ENCODE data around the gene BOD1L1.

The BOD1L1 gene

DNA sequence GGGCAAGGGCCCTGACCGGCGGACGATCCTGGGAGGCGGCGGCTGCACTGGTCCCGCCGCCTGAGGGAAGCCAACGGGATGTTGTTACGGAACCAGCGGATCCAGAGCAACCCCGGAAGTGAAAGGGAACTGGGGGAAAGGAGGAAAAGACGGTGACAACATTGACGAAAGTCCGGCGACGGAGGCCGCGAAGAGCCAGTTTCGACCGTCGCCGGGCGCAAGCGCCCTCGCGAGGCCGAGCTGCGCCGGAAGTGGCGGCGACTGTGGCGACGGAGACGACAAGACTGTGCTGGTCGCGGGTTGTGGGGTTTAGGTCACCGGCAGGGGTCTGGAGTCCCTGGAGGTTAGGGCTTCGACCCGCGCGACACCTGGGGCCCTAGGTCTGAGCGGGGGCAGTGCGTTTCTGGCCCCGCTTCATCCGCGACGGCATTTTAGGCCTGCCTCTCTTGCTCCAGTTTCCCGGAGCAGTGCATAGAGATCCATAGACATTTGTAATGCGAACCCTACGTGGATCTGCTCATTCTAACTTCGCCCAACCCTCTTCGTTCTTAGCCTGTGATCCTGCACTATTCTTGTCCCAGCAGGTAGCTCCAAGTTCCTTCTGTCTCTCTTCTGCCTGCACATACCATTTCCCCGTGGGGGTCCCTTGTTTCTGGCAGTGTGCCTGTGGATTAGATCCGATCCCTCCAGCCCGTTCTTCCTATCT is at the start of gene BOD1L1:
Gene BOD1L1, minus strand, starts transcription at position 120 of the 706 bp plus-strand sequence. CDS start 138 bp downstream, outside the sequence.
- peak; percentile 91 for DNase-seq

DNA sequence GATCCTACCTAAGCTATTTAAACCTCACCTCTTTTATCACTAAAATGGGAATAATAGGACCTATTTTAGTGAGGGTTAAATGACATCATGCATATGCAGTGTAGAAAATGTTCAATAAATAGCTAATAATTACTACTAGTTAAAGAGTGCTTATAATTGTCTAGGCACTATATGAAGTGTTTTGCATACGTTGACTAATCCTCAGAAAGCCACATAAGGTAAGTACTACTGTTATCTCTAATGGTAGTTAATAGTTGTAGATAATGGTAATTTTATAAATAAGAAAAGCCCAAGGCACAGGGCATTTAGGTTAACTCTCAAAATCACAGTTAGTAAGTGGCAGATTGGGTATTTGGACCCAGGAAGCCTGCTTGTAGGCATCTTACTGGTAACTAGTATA is 47.4 kb upstream of the BOD1L1 start:
- no peak for DNase-seq

DNA sequence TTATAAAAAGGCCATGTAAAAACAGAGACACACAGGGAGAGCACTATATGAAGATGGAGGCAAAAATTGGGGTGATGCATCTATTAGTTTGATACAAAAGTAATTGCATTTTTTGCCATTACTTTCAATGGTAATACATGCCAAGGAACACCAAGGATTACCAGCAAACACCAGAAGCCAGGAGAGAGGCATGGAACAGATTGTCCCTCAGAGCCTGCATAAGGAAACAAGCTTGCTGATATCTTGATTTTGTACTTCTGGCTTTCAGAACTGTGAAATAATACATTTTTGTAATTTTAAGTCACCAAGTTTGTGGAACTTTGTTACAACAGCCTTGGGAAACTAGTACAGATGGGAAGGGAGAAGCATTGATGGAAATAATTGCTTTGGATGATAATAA is 45.6 kb upstream of the BOD1L1 start:
- no peak for DNase-seq

DNA sequence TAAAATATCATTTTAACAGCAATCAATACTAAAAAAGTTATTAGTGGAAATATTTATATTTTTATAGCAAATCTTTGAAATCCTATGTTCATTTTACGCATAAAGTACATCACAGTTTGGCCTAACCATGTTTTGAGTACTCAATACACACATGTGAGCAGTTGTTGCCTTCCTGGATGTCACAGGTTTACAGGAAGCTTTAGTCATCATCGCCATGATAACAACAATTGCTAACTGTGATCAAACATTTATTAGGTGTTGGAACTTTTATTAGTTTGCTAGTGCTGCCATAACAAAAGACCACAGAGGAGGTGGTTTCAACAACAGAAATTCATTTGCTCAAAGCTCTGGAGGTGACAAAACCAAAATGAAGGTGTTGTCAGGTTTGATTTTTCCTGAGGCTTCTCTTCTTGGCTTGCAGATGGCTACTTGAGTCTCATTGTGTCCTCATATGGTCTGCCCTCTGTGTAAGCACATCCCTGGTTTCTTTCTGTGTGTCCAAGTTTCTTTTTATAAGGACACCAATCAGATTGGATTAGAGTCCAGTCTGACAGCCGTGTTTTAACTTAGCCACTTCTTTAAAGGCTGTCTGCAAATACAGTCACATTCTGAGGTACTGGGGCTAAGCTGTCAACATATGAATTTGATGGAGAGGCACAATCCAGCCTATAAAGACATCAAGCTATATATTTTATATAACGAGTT is 43.1 kb upstream of the BOD1L1 start:
- no peak for DNase-seq

DNA sequence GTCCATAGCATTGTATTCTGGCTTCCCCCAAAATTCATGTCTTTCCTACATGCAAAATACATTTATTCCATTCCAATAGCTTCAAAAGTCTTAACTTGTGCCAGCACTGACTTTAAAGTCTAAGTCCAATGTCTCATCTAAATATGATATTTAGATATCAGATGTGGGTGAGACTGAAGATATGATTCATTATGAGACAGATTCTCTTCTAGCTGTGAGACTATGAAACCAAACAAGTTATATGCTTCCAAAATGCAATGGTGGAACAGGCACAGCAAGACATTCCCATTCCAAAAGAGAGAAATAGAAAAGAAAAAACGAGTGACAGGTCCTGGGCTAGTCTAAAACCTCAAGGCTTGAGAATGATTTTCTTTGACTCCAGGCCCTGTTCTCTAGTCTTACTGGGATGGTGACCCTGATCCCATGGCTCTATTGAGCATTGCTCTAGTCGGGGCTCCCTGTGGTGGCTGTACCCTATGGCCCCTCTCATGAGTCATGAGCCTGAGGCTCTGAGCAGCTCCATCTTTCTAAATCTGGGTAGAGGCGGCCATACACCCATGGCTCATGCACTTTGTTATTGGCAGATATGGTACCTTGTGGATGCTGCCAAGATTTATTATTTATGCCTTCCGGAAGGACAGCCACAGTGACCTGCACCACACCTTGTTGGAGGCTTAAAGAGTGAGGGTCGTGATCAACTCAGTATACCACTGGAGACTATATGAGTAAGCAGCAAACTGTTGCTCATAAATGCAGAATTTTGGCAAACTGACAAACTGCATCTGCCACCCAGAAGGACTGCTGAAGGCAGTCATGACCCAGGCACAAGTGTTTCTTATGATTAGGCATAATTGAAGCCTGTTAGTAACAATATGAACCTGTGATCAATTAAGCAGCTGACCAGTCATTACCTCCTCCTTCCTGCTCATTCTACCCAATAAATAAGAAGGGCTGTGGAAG is 38.5 kb upstream of the BOD1L1 start:
- no peak for DNase-seq

DNA sequence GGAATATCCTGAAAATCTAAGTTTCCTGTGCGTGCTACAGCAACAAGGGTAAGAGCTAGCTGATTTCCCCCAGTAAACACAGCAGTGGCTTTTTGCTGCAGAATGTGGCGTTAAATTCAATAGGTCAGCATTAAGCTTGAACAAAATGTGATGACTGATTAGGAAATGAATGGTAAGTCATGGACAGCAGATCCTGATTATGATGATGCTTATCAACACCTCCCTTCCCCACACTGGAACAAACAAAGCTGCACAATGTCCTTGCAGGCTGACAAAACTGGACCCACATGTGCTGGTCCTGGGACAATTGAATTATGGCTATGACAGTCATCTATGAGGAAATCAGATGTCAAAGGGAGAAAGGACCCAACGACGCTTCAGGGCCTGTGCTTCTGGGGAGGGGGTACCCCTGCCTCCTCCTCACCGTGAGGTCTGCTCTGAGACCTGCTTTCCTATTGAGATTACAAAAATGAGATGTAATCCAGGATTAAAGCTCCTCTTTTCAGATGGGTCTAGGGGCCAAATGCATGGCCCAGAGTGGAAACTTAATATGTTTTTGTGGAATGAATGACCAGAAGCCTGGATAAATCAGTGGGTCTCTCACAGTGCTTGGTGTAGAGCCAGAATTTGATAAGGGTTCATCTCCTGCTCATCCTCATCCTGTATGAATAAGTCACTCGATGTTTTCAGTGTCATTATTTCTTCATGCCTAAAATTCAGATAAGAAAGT is 32.0 kb upstream of the BOD1L1 start:
- DNase-seq, result no peak

DNA sequence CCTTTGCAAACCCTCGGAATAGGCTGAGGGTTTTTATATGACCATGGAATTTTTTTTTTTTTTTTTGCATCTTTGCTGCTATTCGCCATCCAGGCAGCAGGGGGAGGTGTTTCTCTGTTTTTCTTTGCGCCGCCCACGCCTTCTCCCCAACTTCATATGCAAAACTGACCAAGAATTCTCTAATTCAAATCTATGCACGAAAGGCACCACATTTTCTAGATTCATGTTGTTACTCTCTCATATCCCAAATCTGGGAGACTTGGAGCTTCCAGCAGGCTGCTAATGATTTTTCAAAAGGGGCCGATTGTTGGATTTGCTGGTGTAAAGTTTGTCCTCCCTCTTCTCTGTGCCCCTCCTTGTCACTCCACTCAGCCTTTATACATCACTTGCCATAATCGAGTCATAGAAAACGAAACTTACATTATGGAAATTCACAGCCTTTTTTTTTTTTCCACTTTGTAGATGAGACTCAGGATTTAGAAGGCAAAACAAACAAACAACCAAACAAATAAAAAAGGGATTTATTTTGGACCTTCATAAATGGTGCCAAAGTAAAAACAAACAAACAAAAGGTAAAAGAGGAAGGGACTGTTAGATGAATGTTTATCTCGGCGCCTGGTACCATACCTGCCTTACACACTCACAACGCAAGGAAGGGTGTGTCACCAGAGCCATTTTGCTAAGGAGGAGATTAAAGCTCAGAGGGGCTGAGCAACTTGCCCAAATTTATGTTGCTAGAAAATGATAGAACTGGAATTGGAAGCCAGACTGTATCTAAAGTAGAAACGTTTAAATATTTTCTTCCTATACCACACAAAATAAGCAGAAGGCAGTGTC is 29.3 kb upstream of the BOD1L1 start:
- DNase-seq, result peak; percentile 62

DNA sequence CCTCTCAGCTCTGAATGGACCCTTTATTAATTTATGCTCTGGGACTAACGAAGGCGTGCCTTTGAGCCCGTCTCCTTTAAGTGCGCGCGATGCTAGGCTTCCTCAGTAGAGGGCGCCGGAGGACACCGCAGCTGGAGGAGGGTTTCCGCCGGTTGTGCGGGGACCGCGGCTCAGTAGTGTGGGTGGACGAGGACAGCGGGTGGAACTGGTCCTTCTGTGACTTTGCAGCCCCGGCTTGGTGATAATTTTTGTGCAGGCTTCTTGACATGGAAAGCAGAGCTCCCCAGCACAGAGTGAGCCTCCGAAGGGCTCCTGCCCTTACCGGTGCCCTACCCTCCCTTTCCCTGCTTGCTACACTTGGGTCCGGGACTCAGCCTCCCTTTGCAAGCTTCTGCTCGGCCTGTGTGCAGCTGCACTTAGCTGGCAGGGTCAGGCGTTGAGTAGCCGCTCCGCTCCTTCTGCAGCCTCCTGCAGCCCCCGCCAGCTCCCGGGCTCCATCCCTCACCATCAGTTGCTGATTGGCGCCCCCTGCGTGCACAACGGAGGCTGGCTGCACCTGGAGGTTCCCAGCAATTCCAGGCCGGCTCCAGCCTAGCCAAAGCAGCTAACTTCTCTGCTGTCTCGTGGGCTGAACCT is 26.8 kb upstream of the BOD1L1 start:
- DNase-seq, result peak; percentile 60

DNA sequence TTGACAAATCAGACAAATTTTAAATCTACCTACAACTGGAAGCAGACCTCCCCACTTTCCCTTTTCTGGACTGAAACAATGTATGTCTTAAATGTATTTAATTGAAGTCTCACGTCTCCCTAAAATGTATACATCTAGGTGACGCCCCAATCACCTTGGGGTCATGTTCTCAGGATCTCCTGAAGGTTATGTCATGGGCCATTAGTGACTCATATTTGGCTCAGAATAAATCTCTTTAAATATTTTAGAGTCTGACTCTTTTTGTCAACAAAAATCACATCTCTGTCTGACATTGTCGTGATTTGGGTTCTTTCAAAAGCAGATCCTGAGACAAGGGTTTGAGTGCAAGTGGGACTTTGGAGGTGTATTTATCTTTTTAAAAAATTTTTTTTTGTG is 26.2 kb upstream of the BOD1L1 start:
- no peak for DNase-seq

DNA sequence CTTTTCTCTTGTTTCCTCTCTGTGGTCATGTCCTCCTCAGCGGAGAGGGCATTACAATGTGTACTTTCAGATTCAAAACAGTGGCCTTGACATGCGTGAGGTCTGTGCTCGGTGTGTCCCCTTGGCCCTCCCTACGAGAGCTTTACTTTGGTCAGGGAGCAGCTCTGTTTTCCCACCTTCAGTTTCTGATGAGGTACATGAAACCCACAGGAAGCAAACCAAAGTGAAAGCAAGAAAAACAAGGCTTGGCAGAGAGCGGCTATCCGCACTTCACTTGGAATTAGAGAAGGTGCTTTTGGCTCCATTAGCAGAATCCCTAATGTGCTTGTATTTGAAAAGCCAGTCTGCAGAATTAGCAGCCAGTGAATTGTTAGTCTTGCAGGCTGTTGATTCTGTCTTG is 19.5 kb upstream of the BOD1L1 start:
- no peak for DNase-seq

DNA sequence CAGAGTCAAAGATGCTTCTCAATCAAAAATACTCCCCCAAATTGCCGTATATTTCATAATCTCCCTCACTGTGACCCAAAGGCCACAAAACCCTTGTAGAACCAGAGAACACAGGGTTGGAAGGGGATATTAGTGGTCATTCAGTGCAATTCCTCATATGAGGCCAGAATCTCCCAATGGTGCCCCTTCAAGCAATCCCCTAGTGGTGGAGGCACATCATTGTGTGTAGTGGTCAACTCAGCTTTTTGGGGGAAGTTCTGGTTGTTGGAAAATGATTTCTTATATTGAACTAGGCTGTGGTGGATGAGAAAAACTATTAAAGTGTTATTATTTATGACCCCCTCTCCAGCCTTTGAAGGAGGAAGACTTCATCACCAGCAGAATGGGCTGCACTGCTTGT is 17.6 kb upstream of the BOD1L1 start:
- no peak for DNase-seq

DNA sequence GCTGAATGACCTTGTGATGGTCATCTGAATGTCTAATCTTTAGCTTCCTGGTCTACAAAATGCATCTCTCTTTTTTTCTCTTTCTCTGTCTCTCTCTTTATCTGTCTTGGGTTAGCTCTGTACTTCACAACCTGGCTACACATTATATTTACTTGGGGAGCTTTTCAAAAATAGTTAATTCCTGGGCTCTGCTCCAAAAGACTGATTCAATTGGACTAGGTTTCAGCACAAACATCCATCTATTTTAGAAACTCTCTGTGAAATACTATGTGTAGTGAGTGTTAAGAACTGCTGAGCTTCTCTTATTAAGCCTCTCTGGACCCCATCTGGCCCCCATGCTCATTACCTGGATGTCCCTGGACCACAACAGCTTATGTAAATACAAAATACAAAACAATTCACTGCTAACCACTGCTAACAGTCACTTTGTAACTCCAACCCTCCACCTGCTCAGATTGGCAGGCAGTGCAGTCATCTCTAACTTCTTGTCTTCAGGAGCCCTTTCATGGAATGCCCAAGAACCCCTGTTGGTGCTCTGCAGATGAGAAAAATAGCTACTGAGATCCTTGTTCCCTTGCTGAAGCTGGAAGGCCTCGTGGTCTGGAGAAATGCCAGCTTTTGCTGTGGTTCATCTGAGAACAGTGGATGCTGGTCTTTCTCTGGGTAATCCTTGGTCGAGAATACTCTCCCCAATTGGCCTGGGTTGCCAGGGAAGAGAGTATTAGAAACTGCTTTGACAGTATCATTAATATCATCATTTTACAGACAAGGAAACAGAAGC is 14.8 kb upstream of the BOD1L1 start:
- DNase-seq, result peak; percentile 53

DNA sequence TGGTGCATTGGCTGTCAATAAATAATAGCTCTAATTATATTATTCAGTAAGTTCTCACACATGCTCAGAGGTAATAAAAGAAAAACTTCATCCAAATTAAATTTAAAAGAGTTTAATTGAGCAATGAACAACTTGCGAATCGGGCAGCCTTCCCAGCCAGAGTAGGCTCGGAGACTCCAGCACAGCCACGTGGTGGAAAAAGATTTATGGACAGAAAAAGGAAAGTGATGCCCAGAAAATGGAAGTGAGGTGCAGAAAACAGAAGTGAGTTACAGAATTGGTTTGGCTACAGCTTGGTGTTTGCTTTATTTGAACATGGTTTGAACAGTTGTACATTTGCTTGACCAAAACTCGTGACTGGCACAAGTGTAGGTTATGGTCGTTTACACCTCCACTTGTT is 13.6 kb upstream of the BOD1L1 start:
- no peak for DNase-seq

DNA sequence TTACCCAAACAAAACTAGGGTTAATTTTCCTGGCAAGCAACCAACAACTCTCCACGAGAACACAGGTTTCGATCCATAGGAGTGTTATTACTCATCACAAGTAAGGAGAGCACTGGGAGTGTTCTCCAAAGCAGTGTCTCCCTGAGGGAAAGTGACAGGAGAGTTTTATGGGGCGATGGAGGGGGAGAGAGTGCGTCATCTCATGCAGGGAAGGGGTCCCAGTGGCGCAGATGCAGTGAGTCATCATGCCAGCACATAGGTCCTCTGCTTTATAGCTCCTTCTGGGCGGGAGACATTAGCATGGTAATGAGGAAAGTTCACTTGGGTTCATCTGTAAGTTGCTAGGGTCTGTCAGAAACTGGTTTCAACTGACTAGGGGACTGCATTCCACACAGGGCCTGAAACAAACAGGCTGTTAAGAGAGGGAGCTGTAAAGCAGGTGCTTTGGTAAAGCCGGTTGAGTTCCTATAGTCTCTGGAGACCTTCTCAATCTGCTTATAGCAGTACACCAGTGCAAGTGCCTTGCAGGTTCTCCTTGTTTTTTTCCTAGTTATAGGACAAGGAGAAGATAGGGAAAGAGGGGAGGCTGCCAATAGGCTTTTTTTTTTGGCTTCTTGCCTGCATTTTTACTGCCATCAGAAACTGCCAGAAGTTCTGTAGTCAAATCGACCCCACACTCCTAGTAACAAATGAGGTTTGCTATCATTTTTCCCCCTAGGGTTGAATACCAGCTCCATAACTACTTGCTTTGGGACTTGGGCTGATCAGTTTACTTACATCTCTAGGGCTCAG is 12.8 kb upstream of the BOD1L1 start:
- peak; percentile 90 for DNase-seq

DNA sequence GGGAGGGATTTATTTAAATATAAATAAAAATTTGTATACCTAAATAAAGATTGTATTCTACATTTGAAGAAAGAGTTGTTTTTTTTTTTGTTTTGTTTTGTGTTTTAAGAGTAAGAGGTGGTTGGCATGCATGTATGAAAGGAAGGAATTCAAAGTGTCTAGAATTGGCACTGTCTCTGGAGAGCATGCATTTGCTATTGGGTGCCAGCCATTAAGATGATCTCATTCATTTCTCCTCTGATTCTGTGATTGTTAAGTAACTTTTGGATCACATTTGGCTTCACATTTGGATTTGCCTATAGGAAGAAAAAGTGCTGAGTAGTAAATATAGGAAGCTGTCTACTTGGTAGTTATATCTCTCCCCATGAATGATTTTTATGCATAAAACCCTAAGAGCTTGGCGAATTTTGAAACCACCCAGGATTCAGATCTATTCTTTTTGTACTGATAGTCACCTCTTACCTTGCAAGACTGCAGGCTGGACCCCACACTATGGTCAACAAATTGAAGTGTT is 7.8 kb upstream of the BOD1L1 start:
- DNase-seq, result no peak

DNA sequence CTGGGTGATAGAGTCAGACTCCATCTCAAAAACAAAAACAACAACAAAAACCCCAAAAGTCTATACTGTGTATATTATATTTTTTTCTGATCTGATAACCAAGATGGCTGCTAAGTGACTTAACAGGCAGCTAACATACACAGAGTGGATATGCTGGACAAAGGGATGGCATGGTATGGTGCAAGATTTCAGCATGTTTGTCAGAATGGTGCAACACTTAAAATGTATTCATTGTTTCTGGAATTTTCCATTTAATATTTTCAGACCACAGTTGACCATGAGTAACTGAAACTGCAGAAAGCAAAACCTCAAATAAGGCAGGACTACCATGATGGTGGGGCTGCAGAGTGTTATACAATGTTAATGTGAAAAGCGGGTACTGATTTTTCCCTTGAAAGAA is 6.1 kb upstream of the BOD1L1 start:
- no peak for DNase-seq

DNA sequence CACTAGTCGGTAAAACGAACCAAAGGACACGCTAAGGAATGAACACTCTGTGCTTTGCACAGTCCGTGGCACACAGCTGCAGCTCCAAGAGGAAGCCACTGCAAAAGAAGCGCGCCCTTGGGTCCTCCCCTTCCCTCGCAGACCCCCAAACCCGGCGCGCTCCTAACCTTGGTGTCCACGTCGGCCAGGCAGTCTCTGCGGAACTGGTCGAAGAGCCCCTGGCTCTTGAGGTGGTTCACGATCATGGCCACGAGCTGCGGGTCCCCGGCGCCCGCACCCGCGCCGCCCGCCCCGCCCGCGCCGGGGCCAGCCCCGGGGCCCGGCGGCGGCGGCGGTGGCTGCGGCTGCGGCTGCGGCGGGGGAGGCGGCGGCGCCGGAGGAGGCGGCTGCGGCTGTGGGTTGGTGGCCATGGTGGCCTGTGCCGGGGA is 333 bp downstream of the BOD1L1 start:
- DNase-seq, result peak; percentile 5

DNA sequence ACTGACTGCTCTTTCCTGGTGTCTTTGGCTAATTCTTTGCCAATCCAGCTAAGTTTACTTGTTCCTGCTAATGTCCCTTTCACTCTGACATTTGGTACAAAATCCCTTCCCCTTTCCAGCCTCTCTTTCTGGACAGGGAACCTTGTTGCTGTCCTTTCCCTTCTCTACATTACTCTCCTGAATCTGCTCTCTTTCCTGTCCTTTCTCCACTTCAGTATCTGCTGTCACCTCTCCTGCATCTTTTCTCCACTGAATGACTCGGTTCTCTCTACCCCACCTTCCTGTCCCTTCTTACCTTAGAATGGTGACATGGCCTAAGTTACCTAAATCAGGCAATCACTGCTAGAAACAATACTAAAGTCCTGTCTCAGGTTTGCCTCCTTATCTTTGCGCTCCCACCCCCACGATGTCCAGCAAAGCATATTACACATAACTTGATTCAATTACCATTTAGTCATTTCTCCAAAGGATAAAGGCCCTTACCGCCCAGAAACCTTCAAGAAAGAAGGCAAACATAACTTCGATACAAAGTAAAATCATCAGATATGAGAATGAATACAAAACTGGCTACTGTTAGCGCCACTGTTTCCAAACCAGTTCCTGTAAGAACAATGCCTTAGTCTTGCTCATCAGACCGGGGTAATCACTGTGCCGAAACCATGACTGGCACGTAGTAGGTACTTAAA is 890 bp downstream of the BOD1L1 start:
- no peak for DNase-seq

All from fibroblast of skin of right biceps (primary cell).